ENCODE results near the gene DNAJC9.

- TF ChIP-seq CEBPB (IDR thresholded peaks at IDR 0.05; ENCODE audit: low read depth, low read length) (no peak), POLR2A (IDR thresholded peaks at IDR 0.05; ENCODE audit: low read depth, low read length) (peak; percentile 80; the same call in 1 of the 2 replicates)
These were observed 5.6 kb upstream of the DNAJC9 start, which contains the start of gene MRPS16 for GRCh38 chr10:73252445-73253224.
